Liver (tissue), 9 donors: Measurements from ENCODE around the gene ENPP3. TPM values are rescaled to one million over a fixed set of nuclear protein-coding genes. Genes with fewer than 3 reads are reported as not detected.
"Not testable (repeated sequence)": the region's sequence is repeated elsewhere in the genome, so short reads cannot be mapped to it uniquely, and the experiment has no call there.

Source experiments
- DNase-seq: peaks from one replicate; pipeline ENCODE4 v3.0.0-alpha.2; 2017; ENCODE audit warnings: low spot score
- H3K27ac ChIP-seq, 2 donors: one replicate each; pipeline ENCODE4 v1.7.0; 2013; ENCODE audit warnings: inconsistent platforms in 2 of 2, low read length in 2 of 2, control low read depth in 1 of 2, low read depth in 1 of 2, mild to moderate bottlenecking in 1 of 2
- H3K27me3 ChIP-seq, 4 donors: one replicate each; pipeline versions ENCODE4 v1.6.1 to v1.7.0; 2013; ENCODE audit warnings: low read length in 3 of 4, inconsistent platforms in 1 of 4, mild to moderate bottlenecking in 1 of 4, moderate library complexity in 1 of 4; ENCODE audit not compliant: control insufficient read depth in 4 of 4, insufficient read depth in 4 of 4
- H3K36me3 ChIP-seq, 4 donors: one replicate each; pipeline versions ENCODE4 v1.6.1 to v1.7.0; 2013; ENCODE audit warnings: low read length in 3 of 4, mild to moderate bottlenecking in 3 of 4, low read depth in 1 of 4, moderate library complexity in 1 of 4; ENCODE audit not compliant: control insufficient read depth in 4 of 4, insufficient read depth in 3 of 4
- H3K4me1 ChIP-seq, 4 donors: one replicate each; pipeline versions ENCODE4 v1.6.1 to v1.7.0; 2013; ENCODE audit warnings: low read length in 3 of 4, mild to moderate bottlenecking in 3 of 4, moderate library complexity in 1 of 4; ENCODE audit not compliant: control insufficient read depth in 4 of 4, insufficient read depth in 4 of 4
- H3K4me3 ChIP-seq, 3 donors: one replicate each; pipeline versions ENCODE4 v1.6.1 to v1.7.0; 2013; ENCODE audit warnings: low read length in 3 of 3, control low read depth in 1 of 3, low read depth in 1 of 3, mild to moderate bottlenecking in 1 of 3
- H3K9ac ChIP-seq, 2 donors: one replicate each; pipeline ENCODE4 v1.7.0; 2013; ENCODE audit warnings: low read length in 2 of 2, mild to moderate bottlenecking in 2 of 2, moderate library complexity in 2 of 2, control low read depth in 1 of 2, low read depth in 1 of 2
- H3K9me3 ChIP-seq, 4 donors: one replicate each; pipeline versions ENCODE4 v1.6.1 to v1.7.0; 2013; ENCODE audit warnings: low read length in 3 of 4; ENCODE audit not compliant: control insufficient read depth in 4 of 4
- FOXA2 ChIP-seq: IDR thresholded peaks from 2 replicates; pipeline ENCODE4 v1.6.1; 2016; ENCODE audit warnings: antibody characterized with exemption
- HNF4A ChIP-seq, 2 donors: conservative IDR thresholded peaks; 2 replicates each; pipeline ENCODE4 v1.6.1; 2016; ENCODE audit warnings: antibody characterized with exemption in 2 of 2, mild to moderate bottlenecking in 2 of 2
- HNF4G ChIP-seq: IDR thresholded peaks from 2 replicates; pipeline ENCODE4 v1.6.1; 2016; ENCODE audit warnings: antibody characterized with exemption
- JUND ChIP-seq, 2 donors: IDR thresholded peaks; 2 replicates each; pipeline ENCODE4 v1.6.1; 2016; ENCODE audit warnings: antibody characterized with exemption in 2 of 2
- RAD21 ChIP-seq, 2 donors: IDR thresholded peaks; 2 replicates each; pipeline ENCODE4 v1.6.1; 2016; ENCODE audit warnings: antibody characterized with exemption in 2 of 2, mild to moderate bottlenecking in 2 of 2
- RXRA ChIP-seq, 2 donors: IDR thresholded peaks; 2 replicates each; pipeline ENCODE4 v1.6.1; 2017 to 2018; ENCODE audit warnings: antibody characterized with exemption in 2 of 2, mild to moderate bottlenecking in 1 of 2
- SP1 ChIP-seq: IDR thresholded peaks from 2 replicates; pipeline ENCODE4 v1.6.1; 2018; ENCODE audit warnings: antibody characterized with exemption, mild to moderate bottlenecking
- YY1 ChIP-seq: IDR thresholded peaks from 2 replicates; pipeline ENCODE4 v1.6.1; 2016; ENCODE audit warnings: antibody characterized with exemption, mild to moderate bottlenecking
- WGBS: extraction: QIAGEN DNeasy Blood & Tissue Kit; methylation state at CpG from one replicate; pipeline ENCODE4 v1.1.7; 2013; 5-methylcytosine and 5-hydroxymethylcytosine counted together
- polyA plus RNA-seq, 2 donors: library from polyadenylated mRNA; stranded (reverse) in 1 of 2; unstranded in 1 of 2; fragments of 200-250 nt in 1 of 2; fragments of >200 nt in 1 of 2; fragmentation: Nextera tagmentation in 1 of 2; extraction: Ambion mirVana in 1 of 2; gene quantifications; one replicate each; pipeline versions ENCODE4 v1.2.1 to v1.2.3, GENCODE V29; 2013 to 2015
- total RNA-seq, 2 donors: library from RNA; depleted of rRNA; stranded (reverse); fragments of >200 nt; gene quantifications; one replicate each; pipeline ENCODE4 v1.2.3, GENCODE V29; 2014
- TF ChIP-seq, protein P1 (sequence below): fragments of 150-350 bp; IDR thresholded peaks from 2 replicates; pipeline ENCODE4 v1.5.1; 2017; ENCODE audit warnings: improper control_type of control experiment, low read depth, low read length; ENCODE audit not compliant: missing input control
- TF ChIP-seq, protein P2 (sequence below): IDR thresholded peaks from 2 replicates; pipeline ENCODE4 v1.6.1; 2016; ENCODE audit warnings: antibody characterized with exemption
- donor health status: healthy.
- donor health status: healthy.
- donor health status: healthy.
- donor health status: healthy.
- donor health status: healthy.

ENPP3 gene
- total and polyA plus RNA-seq, 4 donors: 0.51 to 6.1 (median 1.1) TPM

DNA sequence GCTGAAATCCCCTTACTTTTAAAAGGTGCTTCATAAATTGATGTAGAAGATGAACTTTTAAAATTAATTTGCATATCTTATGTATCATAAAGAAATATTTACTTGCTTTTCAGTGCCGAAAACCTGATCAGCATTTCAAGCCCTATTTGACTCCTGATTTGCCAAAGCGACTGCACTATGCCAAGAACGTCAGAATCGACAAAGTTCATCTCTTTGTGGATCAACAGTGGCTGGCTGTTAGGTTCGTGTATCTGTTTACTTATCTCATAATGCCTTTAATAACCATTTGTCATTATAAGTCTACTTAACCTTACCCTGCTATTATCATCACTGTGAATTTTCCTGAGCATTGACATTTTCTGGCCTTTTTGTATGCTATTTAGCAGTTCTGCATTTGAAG is 56.3 kb downstream of the ENPP3 start:
- no peak overlapping the region for H3K4me3 ChIP-seq

DNA sequence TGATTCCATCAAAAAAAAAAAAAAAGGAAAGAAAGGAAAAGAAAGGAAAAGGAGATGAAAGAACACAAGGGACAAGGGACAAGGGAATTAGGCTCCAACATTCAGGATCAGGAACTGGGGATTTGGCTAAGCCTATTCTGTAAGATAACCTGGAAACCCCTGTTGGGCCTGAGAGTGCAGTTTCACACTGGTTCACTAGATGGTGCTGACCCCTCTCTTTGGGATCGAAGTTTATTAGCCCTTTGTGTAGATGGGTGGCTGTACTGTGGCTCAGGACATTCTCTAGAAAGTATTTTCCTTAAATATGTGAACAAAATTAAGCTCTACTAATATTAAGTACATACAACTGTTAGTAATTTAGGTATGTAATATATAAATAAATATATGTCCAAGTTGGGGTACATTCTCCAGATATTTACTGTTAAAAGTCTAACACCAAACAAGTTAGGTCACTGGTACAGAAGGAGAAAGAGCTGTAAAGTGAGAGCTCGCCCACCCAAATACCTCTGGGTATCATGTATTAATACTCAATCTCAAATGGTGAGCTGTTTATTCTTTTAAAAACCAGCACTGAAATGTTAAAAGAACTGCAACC is 57.8 kb downstream of the ENPP3 start:
- Histone ChIP-seq H3K4me3 (no peak overlapping the region), H3K9me3 (no peaks in the 10 kb centered on the region), H3K4me1 (peaks cover 0 to 7% (median 5%) of the 10 kb centered on the region in 4 donors), H3K36me3 (no peaks in the 10 kb centered on the region), H3K27ac (no peak overlapping the region), H3K9ac (no peak overlapping the region), H3K27me3 (no peaks in the 10 kb centered on the region)
- WGBS: 49% methylated on average over 2 of the region's 2 CpGs
- peak; percentile 87 to 93 for TF ChIP-seq RAD21 (IDR thresholded peaks at IDR 0.05)
- no peak for TF ChIP-seq JUND (IDR thresholded peaks at IDR 0.05)
- TF ChIP-seq, protein P1, sequence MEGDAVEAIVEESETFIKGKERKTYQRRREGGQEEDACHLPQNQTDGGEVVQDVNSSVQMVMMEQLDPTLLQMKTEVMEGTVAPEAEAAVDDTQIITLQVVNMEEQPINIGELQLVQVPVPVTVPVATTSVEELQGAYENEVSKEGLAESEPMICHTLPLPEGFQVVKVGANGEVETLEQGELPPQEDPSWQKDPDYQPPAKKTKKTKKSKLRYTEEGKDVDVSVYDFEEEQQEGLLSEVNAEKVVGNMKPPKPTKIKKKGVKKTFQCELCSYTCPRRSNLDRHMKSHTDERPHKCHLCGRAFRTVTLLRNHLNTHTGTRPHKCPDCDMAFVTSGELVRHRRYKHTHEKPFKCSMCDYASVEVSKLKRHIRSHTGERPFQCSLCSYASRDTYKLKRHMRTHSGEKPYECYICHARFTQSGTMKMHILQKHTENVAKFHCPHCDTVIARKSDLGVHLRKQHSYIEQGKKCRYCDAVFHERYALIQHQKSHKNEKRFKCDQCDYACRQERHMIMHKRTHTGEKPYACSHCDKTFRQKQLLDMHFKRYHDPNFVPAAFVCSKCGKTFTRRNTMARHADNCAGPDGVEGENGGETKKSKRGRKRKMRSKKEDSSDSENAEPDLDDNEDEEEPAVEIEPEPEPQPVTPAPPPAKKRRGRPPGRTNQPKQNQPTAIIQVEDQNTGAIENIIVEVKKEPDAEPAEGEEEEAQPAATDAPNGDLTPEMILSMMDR: peak; percentile 77
- TF ChIP-seq HNF4A (conservative IDR thresholded peaks at IDR 0.05): peak in 1 of 2 donors; percentile 19
- DNase-seq: peak; percentile 39

More for the DNA sequence above, 56.3 kb downstream of the ENPP3 start:
- TF ChIP-seq SP1 (no peak), FOXA2 (peak; percentile 30), JUND (IDR thresholded peaks at IDR 0.05) (no peak)
- 31% methylated on average over 5 of the region's 5 CpGs for WGBS
- H3K27ac ChIP-seq: no peak overlapping the region
- no peak overlapping the region for H3K9ac ChIP-seq
- no peaks in the 10 kb centered on the region for H3K27me3 ChIP-seq
- DNase-seq: no peak
- H3K9me3 ChIP-seq: no peaks in the 10 kb centered on the region
- peaks cover 0 to 7% (median 5%) of the 10 kb centered on the region in 4 donors for H3K4me1 ChIP-seq
- no peaks in the 10 kb centered on the region for H3K36me3 ChIP-seq

DNA sequence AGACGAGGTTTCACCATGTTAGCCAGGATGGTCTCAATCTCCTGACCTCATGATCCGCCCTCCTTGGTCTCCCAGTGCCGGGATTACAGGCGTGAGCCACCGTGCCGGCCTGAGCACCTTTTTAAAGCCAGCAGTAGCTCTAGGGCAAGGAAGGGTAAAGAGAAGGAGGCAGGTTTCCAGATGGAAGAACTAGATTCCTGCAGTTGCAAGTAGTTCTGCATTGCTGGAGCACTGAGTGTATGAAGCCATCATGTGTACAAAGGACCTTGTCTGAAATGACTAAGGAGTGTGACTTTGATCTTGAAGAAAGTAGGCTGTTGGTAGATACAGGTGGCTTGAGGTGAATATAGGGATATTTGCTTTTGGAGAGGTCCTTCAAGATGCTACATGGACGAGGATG is 59.9 kb downstream of the ENPP3 start:
- no peak for DNase-seq
- no peak overlapping the region for H3K4me3 ChIP-seq
- no peak overlapping the region for H3K9ac ChIP-seq
- no peaks in the 10 kb centered on the region for H3K27me3 ChIP-seq
- 96% methylated on average over 7 of the region's 7 CpGs for WGBS
- no peak for TF ChIP-seq RXRA (IDR thresholded peaks at IDR 0.05)
- TF ChIP-seq HNF4G: no peak
- no peak for TF ChIP-seq JUND (IDR thresholded peaks at IDR 0.05)
- TF ChIP-seq, protein P2, sequence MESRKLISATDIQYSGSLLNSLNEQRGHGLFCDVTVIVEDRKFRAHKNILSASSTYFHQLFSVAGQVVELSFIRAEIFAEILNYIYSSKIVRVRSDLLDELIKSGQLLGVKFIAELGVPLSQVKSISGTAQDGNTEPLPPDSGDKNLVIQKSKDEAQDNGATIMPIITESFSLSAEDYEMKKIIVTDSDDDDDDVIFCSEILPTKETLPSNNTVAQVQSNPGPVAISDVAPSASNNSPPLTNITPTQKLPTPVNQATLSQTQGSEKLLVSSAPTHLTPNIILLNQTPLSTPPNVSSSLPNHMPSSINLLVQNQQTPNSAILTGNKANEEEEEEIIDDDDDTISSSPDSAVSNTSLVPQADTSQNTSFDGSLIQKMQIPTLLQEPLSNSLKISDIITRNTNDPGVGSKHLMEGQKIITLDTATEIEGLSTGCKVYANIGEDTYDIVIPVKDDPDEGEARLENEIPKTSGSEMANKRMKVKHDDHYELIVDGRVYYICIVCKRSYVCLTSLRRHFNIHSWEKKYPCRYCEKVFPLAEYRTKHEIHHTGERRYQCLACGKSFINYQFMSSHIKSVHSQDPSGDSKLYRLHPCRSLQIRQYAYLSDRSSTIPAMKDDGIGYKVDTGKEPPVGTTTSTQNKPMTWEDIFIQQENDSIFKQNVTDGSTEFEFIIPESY: no peak
- TF ChIP-seq YY1: no peak
- peaks cover 0 to 7% (median 5%) of the 10 kb centered on the region in 4 donors for H3K4me1 ChIP-seq
- no peaks in the 10 kb centered on the region for H3K9me3 ChIP-seq
- H3K27ac ChIP-seq: no peak overlapping the region
- H3K36me3 ChIP-seq: no peaks in the 10 kb centered on the region

DNA sequence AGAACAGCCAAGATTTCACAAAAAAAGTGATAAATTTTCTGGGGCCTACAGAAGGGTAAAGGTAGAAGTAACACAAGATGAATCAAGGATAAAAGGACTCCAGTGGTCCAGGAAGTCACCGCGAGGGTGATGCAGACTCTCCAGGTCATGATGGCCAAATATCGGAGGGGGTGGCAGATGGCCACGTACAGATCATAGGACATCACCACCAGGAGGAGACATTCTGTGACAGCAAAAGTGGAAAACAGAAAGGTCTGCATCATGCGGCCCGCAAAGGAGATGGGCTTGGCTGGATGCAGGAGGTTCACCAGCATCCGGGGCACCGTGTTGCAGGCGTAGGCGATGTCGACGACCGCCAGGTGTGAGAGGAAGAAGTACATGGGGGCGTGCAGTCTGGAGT is 63.7 kb downstream of the ENPP3 start:
- no CpG with 5 or more reads among the region's 14 CpGs for WGBS
- H3K27me3 ChIP-seq, H3K9me3 ChIP-seq, DNase-seq, H3K9ac ChIP-seq, H3K4me1 ChIP-seq, H3K27ac ChIP-seq, H3K4me3 ChIP-seq, H3K36me3 ChIP-seq: not testable (repeated sequence)

DNA sequence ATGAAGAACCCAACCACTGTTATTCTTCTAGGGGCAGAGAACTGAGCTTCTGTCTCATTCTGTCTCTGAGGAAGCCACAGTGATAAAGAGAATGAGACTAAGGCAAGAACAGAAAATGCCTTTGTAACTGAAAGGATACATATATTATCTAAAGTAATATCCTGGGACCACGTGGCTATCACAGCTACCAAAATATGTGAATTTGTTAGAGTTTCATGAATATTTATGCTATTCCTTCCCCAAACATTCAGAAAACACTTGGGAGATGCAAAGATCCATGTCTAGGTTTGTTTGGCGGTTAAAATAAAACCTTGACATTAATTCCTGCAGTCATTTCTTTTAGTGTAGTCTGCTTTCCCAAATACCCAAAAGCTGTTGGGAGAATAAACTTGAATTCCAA is 66.8 kb downstream of the ENPP3 start:
- H3K27ac ChIP-seq, DNase-seq, H3K36me3 ChIP-seq, H3K9ac ChIP-seq, H3K4me1 ChIP-seq, H3K4me3 ChIP-seq, H3K9me3 ChIP-seq, H3K27me3 ChIP-seq: not testable (repeated sequence)
- WGBS: no CpG with 5 or more reads among the region's 2 CpGs

DNA sequence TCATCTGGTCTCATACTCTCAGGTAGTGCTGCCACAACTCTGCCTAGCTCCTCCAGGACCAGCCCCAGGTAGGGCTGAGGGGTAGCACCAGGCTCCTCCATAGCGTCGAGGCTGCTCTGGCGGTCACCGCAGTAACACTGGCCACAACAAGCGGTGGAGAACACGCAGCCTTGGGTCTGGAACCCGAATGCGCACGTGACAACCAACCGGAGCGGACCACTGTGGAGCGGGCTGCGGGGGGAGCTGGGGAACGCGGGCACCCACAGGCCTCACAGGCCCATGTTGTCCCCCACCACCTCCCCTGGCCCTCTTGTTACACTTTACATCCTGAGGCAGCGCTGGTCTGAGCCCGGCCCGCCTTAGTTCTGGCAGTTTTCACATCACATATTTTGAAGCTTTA is 73.8 kb downstream of the ENPP3 start, which contains the start of gene CTAGE9:
TSS of gene CTAGE9 (minus strand) at position 101 of the 400 bp plus-strand sequence. CDS start at position 101, 0 bp downstream.
- WGBS: 89% methylated on average over 7 of the region's 18 CpGs
- not testable (repeated sequence) for H3K4me3 ChIP-seq, H3K9me3 ChIP-seq, H3K27ac ChIP-seq, H3K27me3 ChIP-seq, H3K4me1 ChIP-seq, H3K36me3 ChIP-seq, DNase-seq, H3K9ac ChIP-seq
